H1 (cell line): ENCODE measurements around the gene FGGY. TPM values are rescaled to one million over a fixed set of nuclear protein-coding genes. Genes with fewer than 3 reads are reported as not detected.

Experiments used
- CTCF ChIA-PET: fragments of 300-600 bp; sonication (Branson Sonifier 250); formaldehyde crosslinking; loops from one replicate; lab custom pipeline; 2021; ENCODE audit not compliant: partially characterized antibody; lab: Charles Lee
- POLR2A ChIA-PET: fragments of 300-600 bp; sonication (Branson Sonifier 250); formaldehyde crosslinking; loops from one replicate; lab custom pipeline; 2021; ENCODE audit warnings: inconsistent platforms; ENCODE audit not compliant: partially characterized antibody; lab: Charles Lee
- DNase-seq, 2 experiments: peaks; one replicate each; pipeline versions ENCODE4 v3.0.0 to v3.0.0-alpha.2; 2010 to 2022; ENCODE audit warnings: low spot score in 2 of 2, low read depth in 1 of 2, mixed read lengths in 1 of 2
- FAIRE-seq: peaks from 2 replicates; lab custom pipeline; 2011; peaks lifted over from hg19 to GRCh38; lab: Jason Lieb, UNC
- H2AFZ ChIP-seq: 2 replicates; pipeline ENCODE4 v1.8.1; 2012; ENCODE audit warnings: low read length, inconsistent platforms
- H2AK5ac ChIP-seq: 2 replicates; pipeline ENCODE4 v1.6.1; 2013; ENCODE audit warnings: low read depth, low read length
- H2BK120ac ChIP-seq: replicated peaks from 2 replicates; pipeline ENCODE3; 2013; ENCODE audit warnings: low read depth, low read length, inconsistent platforms
- H2BK12ac ChIP-seq: 2 replicates; pipeline ENCODE4 v1.6.1; 2013; ENCODE audit warnings: low read depth, low read length
- H2BK15ac ChIP-seq: 2 replicates; pipeline ENCODE4 v1.6.1; 2013; ENCODE audit warnings: low read length
- H2BK20ac ChIP-seq: 2 replicates; pipeline ENCODE4 v1.6.1; 2013; ENCODE audit warnings: low read length
- H2BK5ac ChIP-seq: 2 replicates; pipeline ENCODE4 v1.6.1; 2013; ENCODE audit warnings: low read depth, low read length
- H3K14ac ChIP-seq: 2 replicates; pipeline ENCODE4 v1.6.1; 2013; ENCODE audit warnings: inconsistent platforms; ENCODE audit not compliant: insufficient read length
- H3K18ac ChIP-seq: 2 replicates; pipeline ENCODE4 v1.6.1; 2013; ENCODE audit warnings: low read length; ENCODE audit errors: extremely low read depth
- H3K23ac ChIP-seq: 2 replicates; pipeline ENCODE4 v1.6.1; 2013; ENCODE audit warnings: inconsistent platforms; ENCODE audit not compliant: insufficient read length
- H3K23me2 ChIP-seq: 2 replicates; pipeline ENCODE4 v1.6.1; 2013; ENCODE audit warnings: low read depth, low read length
- H3K27ac ChIP-seq: 2 replicates; pipeline ENCODE4 v1.6.1; 2011; ENCODE audit warnings: low read depth, low read length, inconsistent platforms
- H3K27me3 ChIP-seq, 4 experiments: replicated peaks in 1 of 4; 1 replicate in 1 of 4; 2 replicates in 3 of 4; pipeline versions ENCODE4 v1.6.1 to v1.8.1; 2011 to 2013; ENCODE audit warnings: low read length in 3 of 4, mild to moderate bottlenecking in 3 of 4, inconsistent platforms in 2 of 4, mixed read lengths in 2 of 4, moderate library complexity in 1 of 4; ENCODE audit not compliant: control insufficient read depth in 3 of 4, insufficient read depth in 3 of 4; ENCODE audit errors: extremely low read depth in 1 of 4
- H3K36me3 ChIP-seq, 4 experiments: 2 replicates each; pipeline versions ENCODE4 v1.6.1 to v1.8.1; 2011 to 2013; ENCODE audit warnings: mild to moderate bottlenecking in 4 of 4, low read length in 3 of 4, moderate library complexity in 2 of 4, control low read depth in 1 of 4, inconsistent platforms in 1 of 4; ENCODE audit not compliant: insufficient read depth in 4 of 4, control insufficient read depth in 2 of 4
- H3K4ac ChIP-seq: replicated peaks from 2 replicates; pipeline ENCODE3; 2013; ENCODE audit warnings: low read length, low read depth, mixed read lengths, inconsistent platforms; ENCODE audit not compliant: insufficient read length
- H3K4me1 ChIP-seq, 4 experiments: replicated peaks in 1 of 4; 1 replicate in 1 of 4; 2 replicates in 3 of 4; pipeline versions ENCODE4 v1.6.1 to v1.8.1; 2011 to 2013; ENCODE audit warnings: low read length in 3 of 4, inconsistent platforms in 2 of 4, mixed read lengths in 1 of 4; ENCODE audit not compliant: insufficient read depth in 4 of 4, control insufficient read depth in 3 of 4
- H3K4me2 ChIP-seq, 2 experiments: 2 replicates each; pipeline versions ENCODE4 v1.6.1 to v1.8.1; 2011 to 2013; ENCODE audit warnings: low read depth in 2 of 2, low read length in 2 of 2, control low read depth in 1 of 2, inconsistent platforms in 1 of 2, mild to moderate bottlenecking in 1 of 2; ENCODE audit not compliant: insufficient read depth in 1 of 2
- H3K4me3 ChIP-seq, 4 experiments: fragments of 200-600, 300-600 bp in 1 of 4; sonication (generic), shearing (Covaris generic), sonication (Bioruptor Twin) in 1 of 4; 2 replicates each; pipeline versions ENCODE4 v1.5.1 to v1.8.1; 2011 to 2016; ENCODE audit warnings: low read length in 4 of 4, low read depth in 3 of 4, control low read depth in 2 of 4, inconsistent platforms in 2 of 4, mild to moderate bottlenecking in 2 of 4, mixed read lengths in 1 of 4, moderate library complexity in 1 of 4; ENCODE audit not compliant: insufficient read depth in 2 of 4; ENCODE audit errors: extremely low read depth in 1 of 4
- H3K56ac ChIP-seq: replicated peaks from 2 replicates; pipeline ENCODE3; 2013; ENCODE audit warnings: low read depth, mild to moderate bottlenecking, mixed read lengths, low read length, inconsistent platforms; ENCODE audit not compliant: insufficient read length
- H3K79me1 ChIP-seq: 2 replicates; pipeline ENCODE4 v1.6.1; 2013; ENCODE audit warnings: low read depth, low read length, control low read depth
- H3K79me2 ChIP-seq, 2 experiments: 2 replicates each; pipeline versions ENCODE4 v1.6.1 to v1.8.1; 2012 to 2013; ENCODE audit warnings: low read length in 2 of 2, mild to moderate bottlenecking in 2 of 2, inconsistent platforms in 1 of 2; ENCODE audit not compliant: insufficient read depth in 2 of 2, control insufficient read depth in 1 of 2
- H3K9ac ChIP-seq, 4 experiments: replicated peaks in 1 of 4; 1 replicate in 1 of 4; 2 replicates in 3 of 4; pipeline versions ENCODE4 v1.6.1 to v1.8.1; 2011 to 2013; ENCODE audit warnings: low read depth in 3 of 4, low read length in 3 of 4, control low read depth in 2 of 4, mild to moderate bottlenecking in 2 of 4, moderate library complexity in 2 of 4, inconsistent platforms in 1 of 4; ENCODE audit errors: extremely low read depth in 1 of 4
- H3K9me3 ChIP-seq, 2 experiments: 2 replicates each; pipeline versions ENCODE4 v1.6.1 to v1.8.1; 2012 to 2013; ENCODE audit warnings: mild to moderate bottlenecking in 2 of 2, moderate library complexity in 2 of 2, control low read depth in 1 of 2, inconsistent platforms in 1 of 2, low read depth in 1 of 2, low read length in 1 of 2, mixed read lengths in 1 of 2; ENCODE audit not compliant: insufficient read depth in 2 of 2
- H4K20me1 ChIP-seq, 2 experiments: replicated peaks in 1 of 2; 2 replicates each; pipeline versions ENCODE3 to v1.8.1; 2011 to 2013; ENCODE audit warnings: inconsistent platforms in 2 of 2, low read length in 2 of 2, mild to moderate bottlenecking in 1 of 2; ENCODE audit not compliant: insufficient read depth in 2 of 2, control insufficient read depth in 1 of 2
- H4K5ac ChIP-seq: 2 replicates; pipeline ENCODE4 v1.6.1; 2013; ENCODE audit warnings: low read length, low read depth, mixed read lengths, inconsistent platforms; ENCODE audit not compliant: insufficient read length
- H4K8ac ChIP-seq: 2 replicates; pipeline ENCODE4 v1.8.0; 2013; ENCODE audit warnings: mild to moderate bottlenecking, moderate library complexity, low read length, inconsistent platforms; ENCODE audit not compliant: insufficient read depth; ENCODE audit errors: extremely low read depth
- H4K91ac ChIP-seq: replicated peaks from 2 replicates; pipeline ENCODE3; 2013; ENCODE audit warnings: low read length, mixed read lengths, inconsistent platforms; ENCODE audit not compliant: insufficient read length
- EP300 ChIP-seq, 2 experiments: IDR thresholded peaks; 1 replicate in 1 of 2; 2 replicates in 1 of 2; pipeline ENCODE4 v1.6.1; 2011 to 2012; ENCODE audit warnings: low read depth in 2 of 2, low read length in 2 of 2, mild to moderate bottlenecking in 2 of 2, borderline replicate concordance in 1 of 2, inconsistent platforms in 1 of 2, moderate library complexity in 1 of 2
- GABPA ChIP-seq: IDR thresholded peaks from 2 replicates; pipeline ENCODE4 v1.6.1; 2011; ENCODE audit warnings: mild to moderate bottlenecking, low read length, moderate library complexity, borderline replicate concordance; ENCODE audit not compliant: insufficient read depth
- RAD21 ChIP-seq, 2 experiments: IDR thresholded peaks in 1 of 2; conservative IDR thresholded peaks in 1 of 2; 2 replicates each; pipeline ENCODE4 v1.6.1; 2011; ENCODE audit warnings: low read depth in 2 of 2, low read length in 2 of 2, improper control_type of control experiment in 1 of 2, inconsistent platforms in 1 of 2, mild to moderate bottlenecking in 1 of 2, moderate library complexity in 1 of 2
- SP1 ChIP-seq: IDR thresholded peaks from 2 replicates; pipeline ENCODE4 v1.6.1; 2011; ENCODE audit warnings: low read depth, low read length
- WGBS, 2 experiments: shearing (Covaris generic) in 1 of 2; methylation state at CpG; one replicate each; pipeline versions ENCODE4 v1.1.6 to v1.1.7; 2013 to 2015; ENCODE audit warnings: low lambda C conversion rate in 2 of 2, mixed read lengths in 2 of 2, inconsistent platforms in 1 of 2, low coverage in 1 of 2, missing lambda C conversion rate in 1 of 2; ENCODE audit not compliant: insufficient replicate concordance in 2 of 2, insufficient coverage in 1 of 2, insufficient read length in 1 of 2; ENCODE audit errors: extremely low coverage in 1 of 2, missing lambda C conversion rate in 1 of 2; 5-methylcytosine and 5-hydroxymethylcytosine counted together
- polyA plus RNA-seq, 7 experiments: library from polyadenylated mRNA; depleted of rRNA in 3 of 7; stranded (reverse) in 5 of 7; unstranded in 2 of 7; fragments of >200 nt in 5 of 7; fragments of 200-250 nt in 2 of 7; gene quantifications; 1 replicate in 5 of 7; 2 replicates in 1 of 7; 4 replicates in 1 of 7; pipeline versions ENCODE4 v1.2.1 to v1.2.3, GENCODE V29; 2011 to 2013; ENCODE audit warnings: missing spikeins in 2 of 7, mixed read lengths in 2 of 7
- total RNA-seq: library from RNA; stranded (reverse); fragmentation: NEBNext Ultra II Directional; extraction: Animal tissue kit (Norgen Biotek cat#: 25700); gene quantifications from 2 replicates; pipeline ENCODE4 v1.2.1, GENCODE V29; 2021

The FGGY gene
- total and polyA plus RNA-seq, 2 of the 8 experiments (the other 6 are each of a cell fraction or from before 2014, with no cell fraction given): 10.3 to 12.5 TPM

DNA sequence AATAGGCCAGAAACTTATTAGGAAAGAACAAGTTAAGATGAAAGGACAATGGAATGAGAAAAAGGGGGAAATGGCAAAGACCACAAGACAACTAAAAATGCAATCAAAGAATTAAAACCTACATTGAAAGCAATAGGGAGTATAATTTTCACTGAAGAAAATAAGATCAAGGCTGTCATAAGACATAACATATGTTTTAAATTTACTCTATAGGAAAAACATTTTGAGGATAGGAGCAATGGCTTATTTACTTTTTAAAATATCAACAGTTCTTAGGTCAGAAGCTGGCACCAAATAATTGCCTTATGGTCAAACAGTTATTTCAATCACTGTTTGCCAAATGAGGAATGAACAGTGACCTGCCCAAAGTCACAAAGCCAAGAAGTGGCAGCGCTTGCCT, 346.6 kb downstream of the FGGY start:
- Histone ChIP-seq H3K56ac (no peak overlapping the region), H3K23ac (no peak overlapping the region), H3K23me2 (no peaks in the 10 kb centered on the region), H2BK12ac (no peak overlapping the region), H3K79me1 (no peaks in the 10 kb centered on the region), H3K9ac (no peak overlapping the region), H3K4me3 (no peak overlapping the region), H2BK20ac (no peak overlapping the region), H3K4me2 (no peak overlapping the region), H2BK120ac (no peak overlapping the region), H4K20me1 (no peaks in the 10 kb centered on the region), H3K27me3 (no peaks in the 10 kb centered on the region), H2BK15ac (no peak overlapping the region), H2AK5ac (no peak overlapping the region), H2BK5ac (no peak overlapping the region), H3K9me3 (no peaks in the 10 kb centered on the region), H3K79me2 (no peaks in the 10 kb centered on the region), H2AFZ (no peak overlapping the region), H4K8ac (no peak overlapping the region), H3K27ac (no peak overlapping the region), H3K36me3 (no peaks in the 10 kb centered on the region), H3K18ac (no peak overlapping the region), H3K4me1 (no peaks in the 10 kb centered on the region), H3K4ac (no peak overlapping the region), H4K5ac (no peak overlapping the region), H4K91ac (no peak overlapping the region), H3K14ac (no peak overlapping the region)
- FAIRE-seq: no peak
- WGBS, 2 experiments: 90% methylated on average over 1 of the region's 1 CpG; no CpG with 5 or more reads in 1 of the 2 experiments
- ChIA-PET POLR2A (no interaction called here), CTCF (interaction anchor here (0.7 kb wide), 1 partner anchor 656 kb away, joined by 3 read pairs; no protein-coding TSS in a partner anchor)
- TF ChIP-seq EP300 (IDR thresholded peaks at IDR 0.05; ENCODE audit: borderline replicate concordance in 1 of 2, low read depth in 2 of 2, low read length in 2 of 2) (no peak), SP1 (no peak), GABPA (no peak), RAD21 (IDR thresholded peaks at IDR 0.05 in 1 of 2, conservative IDR thresholded peaks at IDR 0.05 in 1 of 2; ENCODE audit: low read depth in 2 of 2, low read length in 2 of 2) (no peak)
- DNase-seq: no peak
